HepG2 (cell line): ENCODE measurements around the gene ELMO2. TPM values are rescaled to one million over a fixed set of nuclear protein-coding genes. Genes with fewer than 3 reads are reported as not detected.
A peak's percentile ranks its signal among the peaks of the same experiment; 100 is the strongest.

Source experiments
- ATAC-seq: fragments of 200-7000 bp; cut with Tn5 transposase; 3 replicates; pipeline ENCODE4 v1.9.1; 2020; ENCODE audit warnings: mild to moderate bottlenecking, moderate library complexity
- BruUV-seq: library from RNA; stranded (reverse); fragments of 400-500 nt; replicated peaks from 2 replicates; lab custom pipeline; 2021; lab: Mats Ljungman, UMichigan
- CTCF ChIA-PET: fragments of 300-600 bp; formaldehyde crosslinking; extraction: SDS; loops from one replicate; lab custom pipeline; 2021; ENCODE audit warnings: low total read pairs, inconsistent platforms, low intra/inter-chr PET ratio; lab: Yijun Ruan, JAX
- POLR2A ChIA-PET: fragments of 350-600 bp; sonication (Branson Sonifier 250); formaldehyde crosslinking; loops from one replicate; lab custom pipeline; 2020; ENCODE audit warnings: antibody characterized with exemption, inconsistent platforms; lab: Yijun Ruan, JAX
- DNase-seq: peaks from one replicate; pipeline ENCODE4 v3.0.0-alpha.2; 2015; ENCODE audit warnings: low spot score
- FAIRE-seq: peaks from 3 replicates; lab custom pipeline; 2011; peaks lifted over from hg19 to GRCh38; lab: Jason Lieb, UNC
- H2AFZ ChIP-seq: one replicate; pipeline ENCODE4 v1.6.1; 2011; ENCODE audit warnings: low read length, inconsistent platforms
- H3K27ac ChIP-seq: fragments of 300-600 bp; 3 replicates; pipeline ENCODE4 v1.8.0; 2011; ENCODE audit warnings: mixed run types, mild to moderate bottlenecking, mixed read lengths, low read length, inconsistent platforms; ENCODE audit not compliant: insufficient read depth; ENCODE audit errors: extremely low read length
- H3K27me3 ChIP-seq, 2 experiments: fragments of 200-600 bp in 1 of 2; 2 replicates in 1 of 2; 3 replicates in 1 of 2; pipeline versions ENCODE4 v1.6.0 to v1.8.0; 2011; ENCODE audit warnings: low read length in 2 of 2, mild to moderate bottlenecking in 2 of 2, moderate library complexity in 2 of 2, inconsistent platforms in 1 of 2; ENCODE audit not compliant: insufficient read depth in 2 of 2, control insufficient read depth in 1 of 2
- H3K36me3 ChIP-seq, 2 experiments: fragments of 200-600 bp in 1 of 2; replicated peaks in 1 of 2; 2 replicates in 1 of 2; 3 replicates in 1 of 2; pipeline versions ENCODE4 v1.5.1 to v1.8.0; 2011; ENCODE audit warnings: low read length in 2 of 2, inconsistent platforms in 1 of 2; ENCODE audit not compliant: insufficient read depth in 2 of 2, control insufficient read depth in 1 of 2
- H3K4me1 ChIP-seq: 2 replicates; pipeline ENCODE4 v1.5.1; 2012; ENCODE audit warnings: low read length, inconsistent platforms; ENCODE audit not compliant: insufficient read depth
- H3K4me2 ChIP-seq: 2 replicates; pipeline ENCODE4 v1.6.0; 2011; ENCODE audit warnings: low read depth, low read length, inconsistent platforms
- H3K4me3 ChIP-seq, 3 experiments: fragments of 200-600 bp in 1 of 3; sonication (generic), shearing (Covaris generic) in 1 of 3; replicated peaks in 1 of 3; 2 replicates each; pipeline ENCODE4 v1.5.1; 2011 to 2016; ENCODE audit warnings: low read length in 3 of 3, inconsistent platforms in 2 of 3, low read depth in 2 of 3, mild to moderate bottlenecking in 2 of 3, control low read depth in 1 of 3, mixed read lengths in 1 of 3; ENCODE audit not compliant: insufficient read depth in 1 of 3
- H3K79me2 ChIP-seq: one replicate; pipeline ENCODE4 v1.6.1; 2011; ENCODE audit warnings: low read length, inconsistent platforms; ENCODE audit not compliant: insufficient read depth
- H3K9ac ChIP-seq: 2 replicates; pipeline ENCODE4 v1.6.0; 2011; ENCODE audit warnings: mild to moderate bottlenecking, low read depth, low read length, inconsistent platforms; ENCODE audit not compliant: insufficient read depth
- H3K9me3 ChIP-seq: 2 replicates; pipeline ENCODE4 v1.5.1; 2012; ENCODE audit warnings: mild to moderate bottlenecking, low read length
- H4K20me1 ChIP-seq: 2 replicates; pipeline ENCODE4 v1.6.0; 2011; ENCODE audit warnings: inconsistent platforms, mild to moderate bottlenecking, low read length, moderate library complexity; ENCODE audit not compliant: insufficient read depth
- ADNP ChIP-seq: sonication (generic); formaldehyde crosslinking; IDR thresholded peaks from 2 replicates; pipeline ENCODE4 v1.4.0; 2020; ENCODE audit warnings: missing genetic modification reagents
- ATF7 ChIP-seq, 2 experiments: fragments of 450-650 bp in 1 of 2; sonication (generic) in 1 of 2; formaldehyde crosslinking in 1 of 2; IDR thresholded peaks; 2 replicates each; pipeline versions ENCODE4 v1.4.0 to v1.6.1; 2016 to 2020; ENCODE audit warnings: antibody characterized with exemption in 1 of 2, mild to moderate bottlenecking in 1 of 2, missing genetic modification reagents in 1 of 2
- FOXA1 ChIP-seq, 2 experiments: fragments of 450-650 bp in 1 of 2; sonication (generic) in 1 of 2; formaldehyde crosslinking in 1 of 2; IDR thresholded peaks; 2 replicates each; pipeline versions ENCODE4 v1.4.0 to v1.6.1; 2016 to 2020; ENCODE audit warnings: missing genetic modification reagents in 1 of 2
- GLI4 ChIP-seq: sonication (generic); formaldehyde crosslinking; IDR thresholded peaks from 2 replicates; pipeline ENCODE4 v1.5.1; 2020; ENCODE audit warnings: missing genetic modification reagents, mild to moderate bottlenecking, moderate library complexity, borderline replicate concordance
- MBNL3 ChIP-seq: fragments of 250-450 bp; sonication (Bioruptor Pico); conservative IDR thresholded peaks from 2 replicates; pipeline ENCODE4 v1.8.0; 2022; ENCODE audit warnings: mild to moderate bottlenecking, inconsistent platforms
- POLR2A ChIP-seq, 2 experiments: IDR thresholded peaks; 2 replicates each; pipeline ENCODE4 v1.6.1; 2011; ENCODE audit warnings: low read depth in 2 of 2, low read length in 2 of 2, mild to moderate bottlenecking in 1 of 2, moderate library complexity in 1 of 2; ENCODE audit not compliant: insufficient read depth in 1 of 2
- RARA ChIP-seq: IDR thresholded peaks from 2 replicates; pipeline ENCODE4 v1.6.1; 2016; ENCODE audit warnings: missing genetic modification reagents, missing compliant biosample characterization
- SOX5 ChIP-seq: IDR thresholded peaks from 2 replicates; pipeline ENCODE4 v1.6.1; 2016; ENCODE audit warnings: borderline replicate concordance
- ZC3H4 ChIP-seq: sonication (generic); formaldehyde crosslinking; IDR thresholded peaks from 2 replicates; pipeline ENCODE4 v1.4.0; 2020; ENCODE audit warnings: missing genetic modification reagents, borderline replicate concordance
- ZNF543 ChIP-seq: sonication (generic); formaldehyde crosslinking; IDR thresholded peaks from 2 replicates; pipeline ENCODE4 v1.4.0; 2020; ENCODE audit warnings: mild to moderate bottlenecking, missing genetic modification reagents
- ZNF550 ChIP-seq: sonication (generic); formaldehyde crosslinking; IDR thresholded peaks from 2 replicates; pipeline ENCODE4 v1.4.0; 2020; ENCODE audit warnings: mild to moderate bottlenecking, missing genetic modification reagents, borderline replicate concordance
- WGBS: methylation state at CpG from one replicate; pipeline ENCODE4 v1.1.6; 2017; ENCODE audit warnings: low lambda C conversion rate; 5-methylcytosine and 5-hydroxymethylcytosine counted together
- in situ Hi-C: cut with HindIII; loops from 2 replicates; pipeline ENCODE4 v1.10.0; 2017; ENCODE audit warnings: low pct_unique_long_range_greater_than_20kb; ENCODE audit not compliant: extremely low pct_ligation_motif_present
- intact Hi-C: fragments of 100-400 bp; cut with micrococcal nuclease; formaldehyde crosslinking; loops from one replicate; pipeline ENCODE4 v1.10.0; 2022; ENCODE audit not compliant: unreplicated experiment
- polyA plus RNA-seq, 8 experiments: library from polyadenylated mRNA; depleted of rRNA in 3 of 8; stranded (reverse) in 7 of 8; unstranded in 1 of 8; fragments of >200 nt; fragmentation: Illumina TruSeq in 4 of 8; extraction: Trizol in 4 of 8; gene quantifications; 2 replicates each; pipeline versions ENCODE4 v1.2.1 to v1.2.3, GENCODE V29; 2011 to 2016; ENCODE audit warnings: low read depth in 4 of 8, missing spikeins in 1 of 8, mixed read lengths in 1 of 8; ENCODE audit not compliant: insufficient read depth in 1 of 8
- total RNA-seq, 5 experiments: library from RNA; depleted of rRNA; stranded (reverse); fragments of >200 nt; fragmentation: Illumina TruSeq; extraction: Trizol; gene quantifications; 2 replicates each; pipeline ENCODE4 v1.2.3, GENCODE V29; 2016; ENCODE audit warnings: low read depth in 1 of 5
- TF ChIP-seq, protein P1 (sequence below): sonication (generic); formaldehyde crosslinking; IDR thresholded peaks from 2 replicates; pipeline ENCODE4 v1.5.1; 2020; ENCODE audit warnings: mild to moderate bottlenecking, missing genetic modification reagents, moderate library complexity

The ELMO2 gene
- total and polyA plus RNA-seq, 2 of the 13 experiments (the other 11 are each of a cell fraction or from before 2014, with no cell fraction given), result 30.6 to 35.7 TPM

DNA sequence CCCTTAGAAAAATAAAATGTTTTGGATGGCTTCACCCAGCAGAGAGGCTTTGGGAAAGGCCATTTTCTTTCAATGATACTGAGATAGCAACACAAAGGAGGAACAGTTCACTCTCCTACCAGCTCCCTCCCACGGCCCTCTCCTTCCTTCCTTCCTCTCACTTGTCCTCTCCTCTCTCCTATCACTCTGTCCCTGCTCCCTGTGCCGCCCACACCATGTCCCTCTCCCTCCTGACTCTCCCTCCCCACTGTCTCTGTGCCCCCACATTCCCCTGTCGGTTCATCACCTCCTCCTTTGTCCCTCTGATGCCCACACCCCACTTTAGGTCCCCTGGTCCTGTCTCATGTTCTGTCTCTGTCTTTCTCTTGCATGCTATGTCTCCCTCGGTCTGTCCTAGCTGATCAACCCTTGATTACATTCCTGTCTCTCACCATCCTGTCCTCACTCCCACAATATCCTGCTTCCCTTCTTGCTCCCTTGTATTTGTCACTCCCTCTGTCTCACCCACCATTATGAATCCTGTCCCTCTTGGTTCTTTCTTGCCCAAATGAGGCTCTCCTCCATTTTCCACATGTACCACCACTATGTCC lies 30.1 kb downstream of the ELMO2 start (continued):
- TF ChIP-seq ATF7 (IDR thresholded peaks at IDR 0.05), result peak; percentile 42; the same call in 1 of the 2 replicates
- TF ChIP-seq ATF7 (CRISPR knock-in tag; IDR thresholded peaks at IDR 0.05), result no peak
- TF ChIP-seq, all 625 proteins: peak for 6

DNA sequence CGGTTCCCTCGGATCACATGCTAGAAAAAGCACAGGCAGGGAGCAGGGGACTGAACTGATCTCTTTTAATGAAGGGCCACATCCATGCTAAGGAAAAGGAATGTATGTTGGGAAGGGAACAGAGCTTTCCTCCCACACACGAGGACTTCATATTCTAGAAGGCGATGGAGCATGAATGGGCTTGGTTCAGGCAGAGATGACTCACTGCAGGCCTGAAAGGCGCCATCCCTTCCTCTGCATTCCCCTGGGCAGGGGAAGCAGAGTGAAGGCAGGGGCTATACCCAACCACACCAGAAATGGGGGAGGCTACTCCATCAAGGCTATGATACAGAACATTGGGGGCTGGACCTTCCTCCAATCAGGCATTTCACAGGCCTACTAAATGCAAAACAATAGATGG lies 30.6 kb downstream of the ELMO2 start:
- no peaks in the 10 kb centered on the region for H3K27me3 ChIP-seq
- ChIA-PET CTCF (no interaction called here), POLR2A (interaction anchor here (4.8 kb wide), 1 partner anchor 11 kb away, joined by 29 read pairs; no protein-coding TSS in a partner anchor)
- no peak overlapping the region for H3K4me2 ChIP-seq
- WGBS, result 99% methylated on average over 5 of the region's 5 CpGs
- H4K20me1 ChIP-seq, result no peaks in the 10 kb centered on the region
- TF ChIP-seq POLR2A (IDR thresholded peaks at IDR 0.05; ENCODE audit: insufficient read depth in 1 of 2, low read depth in 2 of 2, low read length in 2 of 2) (0 out of 4 replicates have a peak, but pooled peaks of 1 of the 2 experiments have one; percentile 22), FOXA1 (IDR thresholded peaks at IDR 0.05) (no peak), FOXA1 (CRISPR knock-in tag; IDR thresholded peaks at IDR 0.05) (no peak), ZNF543 (CRISPR knock-in tag) (no peak), ADNP (CRISPR knock-in tag) (no peak)
- intact Hi-C loops (no loop called here), in situ Hi-C loops (no loop called here)
- FAIRE-seq, result no peak
- BruUV-seq, result no TSS peak
- ATAC-seq, result no peak
- H3K9me3 ChIP-seq, result no peaks in the 10 kb centered on the region
- H3K4me3 ChIP-seq, result no peak overlapping the region
- no peak for DNase-seq
- H3K4me1 ChIP-seq, result peaks cover 23% of the 10 kb centered on the region
- no peaks in the 10 kb centered on the region for H3K79me2 ChIP-seq
- no peak overlapping the region for H2AFZ ChIP-seq
- no peak overlapping the region for H3K27ac ChIP-seq
- H3K36me3 ChIP-seq, result peaks cover 51 to 86% of the 10 kb centered on the region in 2 experiments
- H3K9ac ChIP-seq, result no peak overlapping the region

DNA sequence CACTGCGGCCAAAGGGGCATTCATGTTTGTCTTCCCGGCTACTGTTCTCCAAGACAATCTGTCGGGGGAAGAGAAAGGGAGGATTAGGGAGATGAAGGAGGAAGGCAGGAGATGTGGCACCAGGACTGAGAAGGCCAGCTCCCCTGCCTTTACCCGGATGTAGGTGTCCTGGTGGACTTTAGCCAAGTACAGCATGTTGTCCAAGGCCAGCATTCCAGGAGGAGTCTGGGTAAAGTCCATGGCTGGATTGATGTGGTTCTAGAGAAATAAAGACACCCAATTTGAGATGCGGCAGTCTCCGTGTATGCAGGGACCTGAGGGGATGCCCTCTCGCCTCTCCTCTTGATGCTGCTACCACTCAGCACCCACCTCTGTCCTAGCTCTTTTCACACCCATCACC lies 32.0 kb downstream of the ELMO2 start:
- Histone ChIP-seq H3K27me3 (no peaks in the 10 kb centered on the region), H3K79me2 (no peaks in the 10 kb centered on the region), H2AFZ (no peak overlapping the region), H3K9ac (no peak overlapping the region), H3K27ac (no peak overlapping the region), H3K36me3 (peaks cover 54 to 85% of the 10 kb centered on the region in 2 experiments), H3K4me2 (no peak overlapping the region), H3K4me3 (no peak overlapping the region), H3K9me3 (no peaks in the 10 kb centered on the region), H3K4me1 (peaks cover 22% of the 10 kb centered on the region), H4K20me1 (no peaks in the 10 kb centered on the region)
- CTCF ChIA-PET, result no interaction called here
- ATAC-seq (peak; percentile 15; the same call in 2 of the 3 replicates), FAIRE-seq (no peak), DNase-seq (no peak)
- intact Hi-C loops (no loop called here), in situ Hi-C loops (loop anchor here (25.0 kb wide), 1 partner anchor 587 kb away; the partner anchor contains the start of genes DNTTIP1 and WFDC3)
- BruUV-seq, result no TSS peak
- 85% methylated on average over 7 of the region's 7 CpGs for WGBS
- POLR2A ChIA-PET, result interaction anchor here (4.1 kb wide), 1 partner anchor 10 kb away, joined by 20 read pairs; no protein-coding TSS in a partner anchor
- no peak for TF ChIP-seq ZC3H4
- TF ChIP-seq, protein P1, sequence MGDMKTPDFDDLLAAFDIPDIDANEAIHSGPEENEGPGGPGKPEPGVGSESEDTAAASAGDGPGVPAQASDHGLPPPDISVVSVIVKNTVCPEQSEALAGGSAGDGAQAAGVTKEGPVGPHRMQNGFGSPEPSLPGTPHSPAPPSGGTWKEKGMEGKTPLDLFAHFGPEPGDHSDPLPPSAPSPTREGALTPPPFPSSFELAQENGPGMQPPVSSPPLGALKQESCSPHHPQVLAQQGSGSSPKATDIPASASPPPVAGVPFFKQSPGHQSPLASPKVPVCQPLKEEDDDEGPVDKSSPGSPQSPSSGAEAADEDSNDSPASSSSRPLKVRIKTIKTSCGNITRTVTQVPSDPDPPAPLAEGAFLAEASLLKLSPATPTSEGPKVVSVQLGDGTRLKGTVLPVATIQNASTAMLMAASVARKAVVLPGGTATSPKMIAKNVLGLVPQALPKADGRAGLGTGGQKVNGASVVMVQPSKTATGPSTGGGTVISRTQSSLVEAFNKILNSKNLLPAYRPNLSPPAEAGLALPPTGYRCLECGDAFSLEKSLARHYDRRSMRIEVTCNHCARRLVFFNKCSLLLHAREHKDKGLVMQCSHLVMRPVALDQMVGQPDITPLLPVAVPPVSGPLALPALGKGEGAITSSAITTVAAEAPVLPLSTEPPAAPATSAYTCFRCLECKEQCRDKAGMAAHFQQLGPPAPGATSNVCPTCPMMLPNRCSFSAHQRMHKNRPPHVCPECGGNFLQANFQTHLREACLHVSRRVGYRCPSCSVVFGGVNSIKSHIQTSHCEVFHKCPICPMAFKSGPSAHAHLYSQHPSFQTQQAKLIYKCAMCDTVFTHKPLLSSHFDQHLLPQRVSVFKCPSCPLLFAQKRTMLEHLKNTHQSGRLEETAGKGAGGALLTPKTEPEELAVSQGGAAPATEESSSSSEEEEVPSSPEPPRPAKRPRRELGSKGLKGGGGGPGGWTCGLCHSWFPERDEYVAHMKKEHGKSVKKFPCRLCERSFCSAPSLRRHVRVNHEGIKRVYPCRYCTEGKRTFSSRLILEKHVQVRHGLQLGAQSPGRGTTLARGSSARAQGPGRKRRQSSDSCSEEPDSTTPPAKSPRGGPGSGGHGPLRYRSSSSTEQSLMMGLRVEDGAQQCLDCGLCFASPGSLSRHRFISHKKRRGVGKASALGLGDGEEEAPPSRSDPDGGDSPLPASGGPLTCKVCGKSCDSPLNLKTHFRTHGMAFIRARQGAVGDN (CRISPR knock-in tag), result 0 out of 2 replicates have a peak, but pooled peaks have one; percentile 24
- no peak for TF ChIP-seq GLI4
- TF ChIP-seq ZNF550 (CRISPR knock-in tag), result no peak
- no peak for TF ChIP-seq SOX5
- TF ChIP-seq MBNL3 (CRISPR knock-in tag), result no peak
- no peak for TF ChIP-seq RARA (CRISPR knock-in tag)
